GM20431 (cell line): ENCODE measurements around the gene STK38L.

Source experiments
- in situ Hi-C: fragments of 300-500 bp; cut with MseI, MboI; formaldehyde crosslinking; loops from one replicate; pipeline ENCODE4 v1.15.0; 2020; ENCODE audit warnings: low sequenced_read_pairs; ENCODE audit not compliant: unreplicated experiment

The STK38L gene

DNA sequence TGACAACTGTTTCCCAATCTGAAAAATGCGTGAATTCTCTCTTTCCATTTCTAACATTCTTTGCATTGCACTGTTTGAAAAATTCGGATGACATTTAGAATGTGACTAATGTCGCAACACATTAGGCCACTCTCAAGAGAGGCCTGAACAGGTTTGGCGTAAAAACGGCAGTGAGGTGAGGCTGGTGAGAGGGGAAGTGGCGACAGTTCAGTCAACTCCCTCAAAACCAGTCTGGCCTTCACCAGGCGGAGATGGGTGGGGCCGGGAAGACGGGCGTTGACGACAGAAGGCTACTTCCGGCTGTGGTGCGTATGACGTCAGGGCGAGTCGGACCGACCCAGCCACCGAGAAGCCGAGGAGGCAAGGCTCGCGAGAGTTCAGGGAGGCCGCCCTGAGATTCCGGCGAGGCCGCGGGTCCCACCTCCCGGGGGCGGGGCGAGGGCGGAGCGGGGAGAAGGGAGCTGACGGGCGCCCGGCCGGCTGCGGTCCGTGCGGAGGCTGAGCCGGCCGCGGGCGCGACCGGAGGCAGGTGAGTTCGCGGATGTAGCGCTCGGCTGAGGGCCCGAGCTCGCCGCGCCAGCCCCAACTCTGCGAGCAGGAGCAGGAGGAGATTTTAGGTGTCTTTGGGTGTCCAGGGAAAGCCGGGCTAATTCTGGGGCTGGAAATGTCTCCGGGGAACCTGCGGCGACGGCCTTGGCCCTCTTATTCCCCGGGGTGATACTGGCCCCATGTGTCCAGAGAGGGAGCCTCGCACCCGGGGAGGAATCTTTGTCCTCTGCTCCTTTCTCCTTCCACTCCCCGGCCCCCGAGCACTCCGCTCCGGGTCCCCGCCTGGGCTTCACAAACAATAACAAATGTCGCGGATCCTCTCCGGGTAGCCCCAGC lies at the start of gene STK38L:
Gene STK38L, plus strand, starts transcription at position 483 of the 885 bp plus-strand sequence. CDS start 53,435 bp downstream, outside the sequence.
- in situ Hi-C loops = no loop called here

DNA sequence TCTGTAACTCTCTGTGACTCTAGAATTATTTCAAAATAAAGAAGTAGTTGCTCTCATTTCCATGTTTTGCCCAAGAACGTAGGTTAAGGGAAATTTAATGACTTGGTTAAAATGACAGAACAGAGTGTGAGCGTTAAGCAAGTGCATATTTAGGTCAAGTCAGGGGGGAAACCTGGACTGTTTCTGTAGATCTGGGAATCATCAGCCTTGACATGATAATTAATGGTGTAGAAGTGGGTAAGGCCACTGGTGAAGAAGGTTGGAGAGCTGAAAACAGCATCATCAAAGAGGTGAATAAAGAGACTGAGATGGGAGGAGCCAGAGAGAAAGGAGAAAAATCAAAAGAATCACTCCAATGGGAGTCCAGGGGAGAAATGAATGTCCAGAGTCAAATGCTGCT lies 49.4 kb upstream of the STK38L start:
- in situ Hi-C loops = no loop called here

DNA sequence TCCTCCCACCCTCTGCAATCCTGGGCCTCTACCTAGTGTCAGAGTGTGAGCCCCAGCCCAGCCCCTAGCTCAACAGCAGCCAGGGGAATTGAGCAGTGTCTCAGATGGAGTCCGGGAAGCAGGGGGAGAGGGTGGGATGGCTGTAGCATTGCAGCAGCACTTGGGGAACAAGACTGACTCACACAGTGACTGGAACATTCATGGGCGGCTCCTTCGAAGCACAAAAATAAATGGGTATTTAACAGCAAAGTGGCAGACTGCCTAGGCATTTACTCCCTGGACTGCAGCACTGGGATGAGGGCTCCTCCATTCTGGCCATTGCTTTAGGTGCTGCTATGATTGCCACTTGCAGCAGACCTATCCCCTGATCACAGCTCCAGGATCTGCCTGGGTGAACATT lies 46.0 kb upstream of the STK38L start:
- in situ Hi-C loops = no loop called here

DNA sequence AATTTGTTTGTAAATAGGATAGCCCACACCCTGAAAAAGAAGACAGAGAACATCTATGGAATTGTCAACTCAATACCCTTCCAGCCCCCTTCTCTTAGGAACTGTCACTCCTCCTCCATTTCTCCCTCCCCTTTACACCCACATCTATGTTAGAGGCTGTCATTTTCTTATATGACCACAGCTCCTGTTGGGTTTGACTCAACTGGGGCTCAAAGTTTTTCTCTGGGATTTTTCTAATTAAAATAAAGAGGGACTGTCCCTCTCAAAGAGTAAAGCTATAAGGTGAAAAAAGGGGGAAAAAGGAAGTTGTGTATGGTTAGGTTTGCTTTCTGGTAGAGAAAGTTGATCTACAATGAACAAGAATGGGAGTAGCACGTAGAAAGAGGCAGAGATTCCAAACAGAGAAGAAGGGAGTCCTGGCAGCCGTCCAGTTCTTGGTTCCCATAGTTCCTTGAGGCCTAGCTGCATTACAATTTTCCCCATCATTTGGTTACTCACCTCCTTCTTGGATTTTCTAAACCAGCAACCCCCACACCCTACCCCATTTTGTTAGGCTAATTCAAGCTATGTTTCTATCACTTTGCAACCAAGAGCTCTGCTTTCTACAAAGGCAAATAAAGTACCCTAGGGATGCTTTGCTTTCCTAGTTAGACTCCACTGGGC lies 44.3 kb upstream of the STK38L start:
- in situ Hi-C loops = no loop called here

DNA sequence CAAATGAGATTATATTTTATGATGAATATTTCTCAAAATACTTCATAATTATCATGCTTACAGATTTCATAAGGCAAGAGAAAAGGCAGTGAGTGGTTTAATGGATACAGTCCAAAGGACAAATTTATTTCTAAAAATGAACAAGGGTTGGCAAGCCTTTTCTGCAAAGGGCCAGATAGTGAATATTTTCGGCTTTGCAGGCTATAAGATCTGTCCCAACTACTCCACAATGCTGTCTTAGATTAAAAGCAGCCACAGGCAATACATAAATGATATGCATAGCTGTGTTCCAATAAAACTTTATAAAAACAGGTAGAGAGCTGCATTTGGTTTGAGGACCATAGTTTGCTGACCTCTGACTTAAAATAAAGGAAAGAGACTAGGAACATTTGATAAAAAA lies 42.9 kb upstream of the STK38L start:
- in situ Hi-C loops = no loop called here

DNA sequence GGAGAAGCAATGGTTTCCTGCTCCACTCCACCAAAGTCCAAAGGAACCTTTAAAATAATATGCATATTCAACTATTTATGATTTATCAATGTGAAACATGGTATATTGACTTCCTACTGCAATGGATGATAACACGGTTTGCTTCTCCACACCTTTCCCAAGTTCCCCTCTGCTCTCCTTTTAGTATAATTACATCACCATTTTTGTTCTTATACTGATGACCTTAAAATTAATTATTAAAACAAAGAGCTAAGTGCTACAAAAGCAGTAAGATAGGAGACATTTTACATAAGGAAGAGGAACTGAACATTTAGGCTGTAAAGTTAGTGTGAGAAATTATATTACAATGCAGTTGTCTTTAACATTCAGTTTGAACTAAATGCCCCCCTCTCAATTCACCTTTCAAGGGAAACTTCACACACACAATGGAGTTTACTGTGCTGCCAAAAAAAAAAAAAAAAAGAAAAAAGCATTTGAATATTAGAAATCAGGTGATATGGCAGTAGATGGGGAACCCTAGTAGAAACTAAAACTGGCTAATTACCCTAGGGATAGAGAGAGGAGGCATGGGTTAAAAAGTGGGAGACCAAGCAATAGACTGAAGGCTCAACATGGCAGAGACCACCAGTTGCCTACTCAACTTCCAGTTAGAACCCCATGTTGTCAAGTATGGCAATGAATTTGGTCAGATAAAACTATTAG lies 37.1 kb upstream of the STK38L start:
- in situ Hi-C loops = no loop called here

DNA sequence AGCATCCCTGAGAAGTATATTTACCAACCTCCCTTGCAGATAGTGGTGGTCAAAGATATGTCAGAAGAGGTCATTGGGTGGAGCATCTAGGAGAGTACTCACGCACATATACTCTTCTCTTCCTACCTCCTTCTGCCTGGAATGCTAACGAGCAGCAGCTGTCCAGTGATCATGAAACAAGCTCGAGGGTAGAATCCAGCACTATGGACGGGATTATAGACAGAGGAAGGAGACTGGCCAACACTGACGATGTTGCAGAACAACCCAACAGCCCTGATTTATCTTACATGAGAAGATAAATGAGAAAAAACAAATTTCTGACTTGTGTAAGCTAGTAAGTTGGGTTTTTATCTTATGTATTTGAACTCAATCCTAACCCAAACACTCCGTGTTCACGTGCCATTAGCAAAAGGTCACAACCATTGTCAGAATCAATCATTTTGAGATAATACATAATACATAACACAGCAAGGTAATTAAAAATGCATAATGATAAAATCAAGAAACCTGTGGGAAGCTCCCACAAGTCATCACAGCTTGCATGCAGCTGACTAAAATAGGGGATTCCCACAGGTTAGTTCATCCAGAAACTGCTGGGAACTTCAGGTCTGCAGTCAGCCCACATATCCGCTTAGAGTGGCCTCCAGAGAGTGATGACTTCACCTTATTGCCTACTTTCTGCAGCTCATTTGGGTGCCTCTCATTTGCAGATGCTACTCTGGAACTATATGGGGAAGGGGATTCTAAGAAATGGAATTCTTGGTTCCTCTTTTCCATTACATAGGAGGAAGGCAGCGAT lies 36.3 kb upstream of the STK38L start:
- in situ Hi-C loops = no loop called here

DNA sequence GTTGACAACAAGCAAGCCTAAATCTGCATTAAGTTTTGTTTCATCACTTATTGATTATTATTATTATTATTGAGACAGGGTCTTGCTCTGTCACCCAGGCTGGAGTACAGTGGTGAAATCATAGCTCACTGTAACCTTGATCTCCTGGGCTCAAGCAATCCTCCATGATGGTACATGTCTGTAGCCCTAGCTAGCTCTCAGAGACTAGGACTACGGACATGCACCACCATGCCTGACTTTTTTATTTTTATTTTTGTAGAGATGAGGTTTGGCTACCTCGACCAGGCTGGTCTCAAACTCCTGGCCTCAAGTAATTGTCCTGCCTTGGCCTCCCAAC lies 35.7 kb upstream of the STK38L start:
- in situ Hi-C loops = no loop called here

DNA sequence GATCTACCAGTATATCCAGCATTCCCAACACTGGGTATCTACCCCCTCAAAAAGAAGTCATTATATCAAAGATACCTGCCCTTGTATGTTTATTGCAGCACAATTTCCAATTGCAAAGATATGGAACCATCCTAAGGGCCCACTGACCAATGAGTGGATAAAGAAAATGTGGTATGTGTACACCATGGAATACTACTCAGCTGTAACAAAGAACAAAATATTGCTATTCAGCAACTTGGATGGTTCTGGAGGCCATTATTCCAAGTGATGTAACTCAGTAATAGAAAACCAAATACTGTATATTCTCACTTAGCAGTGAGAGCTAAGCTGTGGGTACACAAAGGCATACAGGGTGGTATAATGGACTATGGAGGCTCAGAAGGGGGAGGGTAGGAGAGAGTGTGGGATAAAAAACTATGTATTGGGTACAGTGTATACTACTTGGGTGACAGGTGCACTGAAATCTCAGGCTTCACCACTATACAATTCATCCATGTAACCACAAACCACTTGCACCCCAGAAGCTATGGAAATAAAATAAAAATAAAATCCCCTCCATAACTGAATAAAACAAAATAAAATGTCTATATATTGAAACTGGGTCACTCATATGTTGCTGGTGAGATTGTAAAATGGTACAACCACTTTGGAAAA lies 34.7 kb upstream of the STK38L start:
- in situ Hi-C loops = no loop called here

DNA sequence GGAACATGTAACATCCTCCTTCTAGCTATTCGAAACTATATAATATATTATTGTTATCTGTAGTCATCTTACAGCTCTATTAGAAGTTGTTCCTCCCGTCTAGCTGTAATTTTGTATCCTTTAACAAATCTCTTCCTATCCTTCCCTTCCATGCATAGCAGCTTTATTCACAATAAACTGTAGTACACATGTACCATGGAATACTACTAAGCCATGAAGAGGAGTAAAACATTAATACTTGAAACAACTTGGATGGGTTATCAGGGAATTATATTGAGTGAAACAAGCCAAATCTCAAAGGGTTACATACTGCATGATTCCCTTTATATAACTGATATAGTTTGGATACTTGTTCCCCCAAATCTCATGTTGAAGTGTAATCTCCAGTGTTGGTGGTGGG lies 33.9 kb upstream of the STK38L start:
- in situ Hi-C loops = no loop called here

DNA sequence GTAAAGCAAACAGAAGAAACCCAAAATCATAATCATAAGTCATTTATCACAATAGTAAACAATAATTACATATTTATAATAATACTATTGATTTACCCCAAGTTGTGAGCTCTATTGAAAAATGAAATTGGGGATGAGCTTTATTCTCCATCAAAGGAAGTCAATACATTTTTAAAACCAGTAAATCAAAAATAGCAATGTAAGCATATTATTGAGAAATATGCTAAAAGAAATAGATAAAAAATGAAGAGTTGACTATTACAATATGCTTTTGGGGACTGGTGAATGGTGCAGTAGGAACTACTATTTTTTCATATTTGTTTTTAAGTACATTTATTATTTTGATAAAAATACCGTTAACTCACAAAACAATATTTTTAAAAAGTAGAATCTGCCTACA lies 31.2 kb upstream of the STK38L start:
- in situ Hi-C loops = no loop called here

DNA sequence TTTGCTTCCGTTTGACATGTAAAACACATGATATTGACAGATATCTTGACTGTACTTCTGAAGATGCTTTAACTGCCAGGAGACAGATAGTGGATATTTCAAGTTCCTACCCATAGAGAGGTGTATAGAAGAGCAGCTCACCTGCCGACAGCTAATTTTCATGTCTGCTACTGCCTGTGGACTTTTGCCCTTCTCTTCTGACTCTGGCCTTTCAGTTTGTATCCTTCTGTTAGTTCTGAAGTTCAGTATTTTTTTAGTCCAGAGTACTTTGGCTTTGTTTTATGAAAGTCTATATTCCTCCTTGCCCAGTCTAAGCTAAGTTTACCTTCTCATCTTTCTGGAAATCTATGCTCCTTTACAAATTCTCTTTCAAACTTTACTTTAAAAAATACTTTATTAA lies 30.8 kb upstream of the STK38L start:
- in situ Hi-C loops = no loop called here

DNA sequence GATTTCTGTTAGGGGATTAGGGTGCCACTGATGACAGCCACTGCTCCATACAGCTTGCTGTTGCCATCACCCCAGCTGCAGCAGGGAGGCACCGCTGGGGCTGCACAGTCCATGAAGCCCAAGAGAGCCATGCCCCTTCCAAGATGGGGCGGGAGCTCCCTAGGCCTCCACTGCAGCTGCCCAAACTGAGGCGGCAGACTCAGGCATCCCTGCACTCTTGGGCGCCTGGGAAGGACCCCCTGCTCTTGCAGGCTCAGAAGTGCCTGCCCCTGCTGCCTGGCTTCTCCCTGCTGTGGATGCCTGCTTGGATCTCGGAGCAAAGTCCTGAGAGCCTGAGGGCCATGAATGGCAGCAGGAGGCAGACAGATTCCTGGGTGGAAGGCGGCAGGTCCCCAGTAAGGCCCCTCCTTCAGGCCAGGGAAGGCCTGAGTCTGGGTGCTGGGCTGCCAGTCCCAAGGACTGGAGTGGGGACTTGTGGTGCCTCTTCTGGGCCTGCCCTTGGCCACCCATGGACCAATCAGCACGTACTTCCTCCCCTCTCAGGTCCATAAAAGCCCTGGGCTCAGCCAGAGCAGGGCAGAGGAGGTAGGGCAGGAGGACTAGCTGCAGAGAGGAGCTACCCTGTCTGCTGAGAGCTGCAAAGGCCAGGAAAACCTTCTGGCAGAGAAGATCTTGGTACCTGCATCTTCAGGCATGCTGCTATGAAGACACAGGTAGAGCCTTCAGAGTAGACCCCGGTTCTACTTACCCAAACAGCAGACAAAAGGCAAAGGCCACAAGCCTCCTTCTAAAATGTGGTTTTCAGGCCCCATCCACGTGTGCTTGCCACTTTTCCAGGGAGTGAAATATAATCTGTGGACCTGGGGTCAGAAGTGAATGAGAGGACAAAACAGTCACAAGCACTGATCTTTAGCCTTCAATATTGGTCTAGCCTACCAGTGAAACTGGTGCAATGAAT lies 30.0 kb upstream of the STK38L start:
- in situ Hi-C loops = no loop called here

DNA sequence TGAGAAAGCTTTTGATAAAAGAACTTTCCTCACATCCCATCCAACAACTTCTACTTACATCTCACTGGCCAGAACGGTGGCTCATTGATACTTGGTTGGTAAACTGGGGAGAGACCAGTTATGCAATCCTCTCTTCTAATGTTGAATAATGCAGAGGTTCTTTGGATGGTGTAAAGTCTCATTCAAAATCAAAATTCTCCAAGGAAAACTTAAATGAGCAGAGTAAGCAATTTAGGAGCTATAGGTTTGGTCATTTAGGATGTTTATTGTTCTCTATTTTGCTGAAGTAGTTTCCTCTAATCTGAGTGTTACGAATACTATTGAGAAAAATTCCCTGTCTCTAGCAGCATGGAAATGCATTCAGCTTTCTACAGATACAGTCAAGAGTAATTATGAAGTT lies 26.5 kb upstream of the STK38L start:
- in situ Hi-C loops = no loop called here

DNA sequence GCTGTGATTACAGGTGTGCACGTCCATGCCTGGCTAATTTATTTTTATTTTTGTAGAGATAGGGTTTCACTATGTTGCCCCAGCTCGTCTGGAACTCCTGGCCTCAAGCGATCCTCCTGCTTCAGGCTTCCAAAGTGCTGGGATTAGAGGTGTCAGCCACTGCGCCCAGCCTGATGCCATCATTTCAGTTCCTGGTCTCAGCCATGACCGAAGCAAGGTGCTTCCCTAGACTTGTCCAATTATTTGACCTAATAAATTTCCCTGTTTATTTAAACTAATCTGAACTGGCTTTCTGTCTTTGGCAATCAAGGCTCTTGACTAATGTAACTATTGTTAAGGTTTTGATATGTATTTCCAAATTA lies 24.4 kb upstream of the STK38L start:
- in situ Hi-C loops = no loop called here

DNA sequence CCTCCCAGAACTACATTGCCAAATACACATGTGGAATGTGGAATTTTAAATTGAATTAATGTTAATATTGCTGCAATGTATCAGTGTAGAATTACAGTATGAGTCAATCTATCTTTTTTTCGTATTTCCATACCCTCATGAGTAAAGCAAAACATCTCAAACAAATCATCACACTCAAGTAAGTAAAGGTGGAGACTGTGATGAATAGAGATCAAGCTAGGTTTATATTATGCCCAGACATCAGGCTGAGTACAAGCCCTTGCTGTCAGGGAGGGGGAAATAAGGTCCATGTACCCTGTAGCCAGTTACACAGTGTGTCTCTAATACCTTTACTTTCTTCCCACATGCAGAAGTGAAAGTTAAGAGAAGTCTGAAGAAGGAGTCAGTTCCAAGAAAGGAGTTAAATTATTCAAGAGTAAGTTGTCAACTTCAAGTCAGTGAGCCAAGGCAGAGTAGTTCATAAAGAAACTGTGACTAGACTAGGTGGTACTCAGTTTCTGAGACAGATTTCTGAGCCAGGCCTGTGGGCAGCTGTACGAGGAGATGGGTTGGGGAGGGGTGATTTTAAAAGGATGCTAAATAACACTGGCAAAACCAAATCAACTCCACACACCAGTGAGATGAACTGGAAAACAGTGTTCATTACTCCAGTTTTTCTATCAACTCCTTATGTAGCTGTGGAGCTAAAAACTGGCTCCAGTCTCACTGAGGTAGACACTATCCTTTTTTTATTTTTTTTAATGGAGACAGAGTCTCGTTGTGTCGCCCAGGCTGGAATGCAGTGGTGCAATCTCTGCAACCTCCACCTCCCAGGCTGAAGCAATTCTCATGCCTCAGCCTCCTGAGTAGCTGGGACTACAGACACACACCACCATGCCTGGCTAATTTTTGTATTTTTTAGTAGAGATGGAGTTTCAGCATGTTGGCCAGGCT lies 23.8 kb upstream of the STK38L start:
- in situ Hi-C loops = no loop called here

DNA sequence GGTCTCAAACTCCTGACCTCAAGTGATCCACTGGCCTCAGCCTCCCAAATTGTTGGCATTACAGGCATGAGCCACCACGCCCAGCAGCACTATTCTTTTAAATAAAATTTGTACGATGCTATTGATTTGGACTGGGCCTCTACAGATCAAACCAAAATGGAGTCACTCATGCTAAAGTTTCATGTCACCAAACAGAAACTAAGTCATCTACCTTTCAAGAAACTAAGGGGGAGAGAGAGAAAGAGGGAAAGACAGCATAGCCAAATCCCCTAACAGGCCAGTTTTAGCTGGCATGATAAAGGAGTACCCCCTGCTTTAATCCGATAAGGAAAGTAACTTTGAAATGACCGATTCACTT lies 23.1 kb upstream of the STK38L start:
- in situ Hi-C loops = no loop called here
